Suppressor macrophage treated with lipopolysaccharide for 4 hours (primary cell): ENCODE measurements around the gene ECT2L.
"Not testable (repeated sequence)": the region's sequence is repeated elsewhere in the genome, so short reads cannot be mapped to it uniquely, and the experiment has no call there.

Source experiments
- DNase-seq: peaks from one replicate; pipeline ENCODE4 v3.0.0-alpha.2; 2020

ECT2L gene

GRCh38 chr6:138863321-138863720 is 67.4 kb downstream of the ECT2L start:
- no peak for DNase-seq

GRCh38 chr6:138864343-138864890 is 68.5 kb downstream of the ECT2L start:
- no peak for DNase-seq

GRCh38 chr6:138865480-138866109 is 69.7 kb downstream of the ECT2L start:
- DNase-seq = no peak

- DNase-seq = no peak
These were observed 72.3 kb downstream of the ECT2L start for GRCh38 chr6:138868181-138868580.

GRCh38 chr6:138869398-138869797 is 73.5 kb downstream of the ECT2L start:
- no peak for DNase-seq

- DNase-seq = no peak
These were observed 77.3 kb downstream of the ECT2L start for GRCh38 chr6:138873191-138873590.

GRCh38 chr6:138882369-138883017 is 86.6 kb downstream of the ECT2L start:
- DNase-seq = no peak

- no peak for DNase-seq
These were observed 89.4 kb downstream of the ECT2L start for GRCh38 chr6:138885156-138885819.

- no peak for DNase-seq
These were observed 95.5 kb downstream of the ECT2L start for GRCh38 chr6:138891255-138891986.

GRCh38 chr6:138896104-138896756 is 100.3 kb downstream of the ECT2L start:
- no peak for DNase-seq

GRCh38 chr6:138897031-138897430 is 101.1 kb downstream of the ECT2L start:
- DNase-seq = no peak

GRCh38 chr6:138907167-138907566 is 111.3 kb downstream of the ECT2L start:
- DNase-seq = no peak

- DNase-seq = no peak
These were observed 113.6 kb downstream of the ECT2L start for GRCh38 chr6:138909511-138909910.

- DNase-seq = no peak
These were observed 114.1 kb downstream of the ECT2L start for GRCh38 chr6:138909975-138910374.

- DNase-seq = no peak
These were observed 116.4 kb downstream of the ECT2L start for GRCh38 chr6:138912308-138912707.

GRCh38 chr6:138914701-138915100 is 118.8 kb downstream of the ECT2L start:
- no peak for DNase-seq

- no peak for DNase-seq
These were observed 125.0 kb downstream of the ECT2L start for GRCh38 chr6:138920906-138921305.

GRCh38 chr6:138923561-138923960 is 127.7 kb downstream of the ECT2L start:
- DNase-seq = no peak

GRCh38 chr6:138925806-138926205 is 129.9 kb downstream of the ECT2L start:
- DNase-seq = no peak

- DNase-seq = no peak
These were observed 130.7 kb downstream of the ECT2L start for GRCh38 chr6:138926579-138926978.

- DNase-seq = no peak
These were observed 135.8 kb downstream of the ECT2L start for GRCh38 chr6:138931660-138932059.

- not testable (repeated sequence) for DNase-seq
These were observed 141.0 kb downstream of the ECT2L start for GRCh38 chr6:138936873-138937272.
